Measurements from ENCODE around the gene LMAN2L. TPM values are rescaled to one million over a fixed set of nuclear protein-coding genes. Genes with fewer than 3 reads are reported as not detected.

LMAN2L gene
- total RNA-seq, 1 donor from 2014 or later = 14.0 TPM

- no peak overlapping the region for H3K27ac Mint-ChIP-seq (ENCODE audit: unreplicated experiment)
- TF ChIP-seq CTCF (IDR thresholded peaks at IDR 0.05; ENCODE audit: partially characterized antibody, unreplicated experiment) = peak; percentile 48
- no peak for DNase-seq
These were observed 23.8 kb upstream of the LMAN2L start for GRCh38 chr2:96763511-96764252.

GRCh38 chr2:96762529-96763311, 22.9 kb upstream of the LMAN2L start:
- Mint-ChIP-seq H3K9me3 (ENCODE audit: unreplicated experiment) (peaks cover 2% of the 10 kb centered on the region), H3K27ac (ENCODE audit: unreplicated experiment) (no peak overlapping the region), H3K4me3 (ENCODE audit: unreplicated experiment) (peak overlapping the region; percentile 86), H3K36me3 (ENCODE audit: unreplicated experiment) (no peaks in the 10 kb centered on the region), H3K27me3 (ENCODE audit: unreplicated experiment) (peaks cover 2% of the 10 kb centered on the region), H3K4me1 (ENCODE audit: low read depth, unreplicated experiment) (peaks cover 22% of the 10 kb centered on the region)
- no peak for DNase-seq
- no peak for TF ChIP-seq CTCF (IDR thresholded peaks at IDR 0.05; ENCODE audit: partially characterized antibody, unreplicated experiment)

More at GRCh38 chr2:96763511-96764252, 23.8 kb upstream of the LMAN2L start:
- no peaks in the 10 kb centered on the region for H3K36me3 Mint-ChIP-seq (ENCODE audit: unreplicated experiment)
- peak overlapping the region; percentile 86 for H3K4me3 Mint-ChIP-seq (ENCODE audit: unreplicated experiment)
- peaks cover 2% of the 10 kb centered on the region for H3K9me3 Mint-ChIP-seq (ENCODE audit: unreplicated experiment)
- peaks cover 2% of the 10 kb centered on the region for H3K27me3 Mint-ChIP-seq (ENCODE audit: unreplicated experiment)
- peaks cover 22% of the 10 kb centered on the region for H3K4me1 Mint-ChIP-seq (ENCODE audit: low read depth, unreplicated experiment)

- peak; percentile 43 for TF ChIP-seq CTCF (IDR thresholded peaks at IDR 0.05; ENCODE audit: partially characterized antibody, unreplicated experiment)
- peak overlapping the region; percentile 35 for H3K27ac Mint-ChIP-seq (ENCODE audit: unreplicated experiment)
- peaks cover 22% of the 10 kb centered on the region for H3K4me1 Mint-ChIP-seq (ENCODE audit: low read depth, unreplicated experiment)
- H3K27me3 Mint-ChIP-seq (ENCODE audit: unreplicated experiment) = peaks cover 2% of the 10 kb centered on the region
- H3K36me3 Mint-ChIP-seq (ENCODE audit: unreplicated experiment) = no peaks in the 10 kb centered on the region
- DNase-seq = no peak
- H3K9me3 Mint-ChIP-seq (ENCODE audit: unreplicated experiment) = peaks cover 2% of the 10 kb centered on the region
- H3K4me3 Mint-ChIP-seq (ENCODE audit: unreplicated experiment) = peak overlapping the region; percentile 86
These were observed 21.3 kb upstream of the LMAN2L start for GRCh38 chr2:96760986-96761832.

- Mint-ChIP-seq H3K36me3 (ENCODE audit: unreplicated experiment) (no peaks in the 10 kb centered on the region), H3K4me3 (ENCODE audit: unreplicated experiment) (peak within 1 kb of the TSS; percentile 86), H3K4me1 (ENCODE audit: low read depth, unreplicated experiment) (peaks cover 22% of the 10 kb centered on the region), H3K9me3 (ENCODE audit: unreplicated experiment) (peaks cover 2% of the 10 kb centered on the region), H3K27me3 (ENCODE audit: unreplicated experiment) (peaks cover 2% of the 10 kb centered on the region), H3K27ac (ENCODE audit: unreplicated experiment) (peak within 1 kb of the TSS; percentile 35)
- no peak for TF ChIP-seq CTCF (IDR thresholded peaks at IDR 0.05; ENCODE audit: partially characterized antibody, unreplicated experiment)
- DNase-seq = peak; percentile 93
These were observed 20.4 kb upstream of the LMAN2L start, which contains the start of gene CNNM4 for GRCh38 chr2:96760036-96760985. TSS of gene CNNM4 (plus strand) at chr2:96760902. CDS start at chr2:96761000, 98 bp downstream.
